GM20431 (cell line): ENCODE results near the gene MAML2.

Experiments used
- in situ Hi-C: fragments of 300-500 bp; cut with MseI, MboI; formaldehyde crosslinking; loops from one replicate; pipeline ENCODE4 v1.15.0; 2020; ENCODE audit warnings: low sequenced_read_pairs; ENCODE audit not compliant: unreplicated experiment

MAML2 gene

GRCh38 chr11:96340555-96340885, 2.5 kb downstream of the MAML2 start:
- in situ Hi-C loops: no loop called here

DNA sequence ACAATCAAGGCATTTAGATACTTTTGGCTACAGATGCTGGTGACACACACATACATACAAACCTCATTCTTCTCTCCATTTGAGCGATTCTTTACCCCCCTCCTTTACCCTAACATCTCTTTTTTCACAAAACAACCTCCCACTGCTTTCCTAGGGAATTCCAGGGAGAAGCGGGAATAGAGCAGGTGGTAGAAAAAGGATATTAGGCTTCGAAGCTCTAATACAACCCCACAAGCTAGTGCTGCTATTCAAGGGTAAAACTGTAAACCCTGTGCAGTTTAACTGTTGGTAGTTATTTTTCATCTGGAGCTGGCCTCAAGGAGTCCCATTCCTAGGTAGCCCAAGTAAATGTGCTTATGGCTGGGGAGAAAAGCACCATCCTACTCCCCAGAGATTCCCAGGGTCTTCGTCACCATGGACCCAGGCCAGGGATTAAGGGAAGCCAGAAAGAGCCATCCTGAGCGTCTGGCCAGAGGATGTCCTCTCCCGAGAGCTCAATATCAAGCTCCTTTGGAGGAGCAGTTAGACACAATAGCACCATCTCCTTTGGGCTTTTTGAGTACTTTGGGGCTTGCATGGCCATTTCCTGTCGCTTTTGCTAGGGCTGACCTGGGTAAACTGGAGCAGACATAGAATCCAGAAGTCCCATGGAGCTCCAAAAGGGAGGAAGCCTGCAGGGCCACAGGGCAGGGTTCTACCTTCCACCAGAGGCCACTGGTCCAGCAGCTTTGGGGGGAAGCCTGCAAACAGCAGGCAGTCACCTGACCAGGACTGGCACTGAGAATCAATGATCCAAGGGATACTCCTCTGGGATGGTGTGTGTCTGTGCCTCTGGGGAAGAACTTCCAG, 3.1 kb downstream of the MAML2 start:
- in situ Hi-C loops: no loop called here

DNA sequence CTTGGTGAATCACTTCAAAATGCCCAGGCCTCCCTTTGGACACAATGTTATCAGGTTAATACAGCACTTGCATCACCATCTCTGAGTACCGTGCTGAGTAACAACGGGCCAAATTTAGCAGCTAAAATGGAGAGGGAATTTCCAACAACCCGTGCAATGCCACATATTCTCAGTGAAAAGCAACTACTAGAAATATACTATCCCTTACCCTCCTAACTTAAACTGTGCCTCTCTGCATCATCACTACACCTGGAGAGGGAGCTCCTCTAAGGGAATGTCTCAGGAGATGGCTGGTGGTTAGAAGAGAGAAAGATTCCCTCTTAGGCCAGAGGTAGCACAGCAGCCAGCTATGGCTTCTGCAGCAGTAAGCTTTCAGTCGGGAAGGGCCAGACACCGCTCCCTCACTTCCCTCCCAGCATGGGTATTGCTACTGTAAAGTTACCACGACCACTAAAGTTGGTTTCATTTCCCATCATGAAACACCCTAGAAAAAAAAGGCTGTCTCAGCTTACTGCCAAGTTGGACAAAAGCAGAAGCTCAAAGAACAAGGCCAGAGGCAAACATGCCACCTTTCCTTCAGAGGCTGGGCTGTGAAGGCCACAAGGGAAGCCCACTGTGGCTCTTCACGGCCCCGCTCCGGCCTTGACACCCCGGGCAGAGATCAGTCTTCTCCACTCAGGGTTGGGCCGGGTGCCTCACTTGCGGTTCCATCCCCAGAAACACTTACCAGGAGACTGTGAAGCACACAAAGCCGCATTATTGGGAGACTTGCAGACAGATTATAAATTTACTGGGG, 3.9 kb downstream of the MAML2 start:
- in situ Hi-C loops: no loop called here

- in situ Hi-C loops: no loop called here
Measured at GRCh38 chr11:96337541-96338431, 5.2 kb downstream of the MAML2 start.

DNA sequence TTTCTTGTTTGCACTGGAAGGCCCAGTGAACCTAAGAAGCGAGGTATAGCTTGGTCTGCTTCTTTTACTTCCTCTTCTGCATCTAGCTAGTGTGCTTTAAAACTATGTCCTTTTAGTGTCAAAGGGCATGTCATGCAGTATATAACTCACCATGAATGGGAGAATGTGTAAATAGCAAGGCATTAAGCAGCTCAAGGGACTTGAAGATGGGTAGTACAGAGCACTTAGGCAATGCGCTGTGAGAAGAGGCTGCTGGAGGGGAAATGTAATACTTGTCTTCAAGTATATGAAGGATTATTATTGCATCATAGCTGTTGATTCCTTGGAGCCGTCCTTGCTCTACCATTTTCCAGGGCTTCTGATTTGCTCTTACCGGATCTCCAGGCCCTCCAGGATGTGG, 7.6 kb downstream of the MAML2 start:
- in situ Hi-C loops: no loop called here

- in situ Hi-C loops: no loop called here
Measured at GRCh38 chr11:96334219-96334618, 8.8 kb downstream of the MAML2 start.

DNA sequence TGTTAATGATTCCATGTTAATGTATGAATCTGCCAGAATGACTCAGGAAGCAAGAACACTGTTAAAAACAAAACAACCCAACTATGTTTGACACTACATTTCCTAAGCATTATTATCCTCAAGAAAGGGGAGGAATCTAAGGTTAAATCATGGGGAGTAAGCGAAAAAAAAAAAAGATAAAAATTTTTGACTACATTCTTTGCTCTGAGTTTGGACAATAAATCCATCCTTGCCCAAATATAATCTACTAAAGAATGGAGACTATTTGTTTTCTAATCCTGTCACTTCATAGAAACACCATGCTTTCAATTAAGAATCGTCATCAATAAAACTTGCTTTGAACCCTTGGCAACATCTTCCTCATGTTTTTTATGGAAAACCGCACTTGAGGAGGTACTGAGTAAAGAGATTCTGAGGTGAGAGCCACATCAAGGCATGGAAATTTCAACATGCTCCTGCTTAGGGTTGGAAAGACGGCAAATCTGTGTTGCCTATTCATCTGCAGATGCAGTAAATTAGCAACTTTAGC, 9.7 kb downstream of the MAML2 start:
- in situ Hi-C loops: no loop called here

GRCh38 chr11:96332126-96332771, 10.7 kb downstream of the MAML2 start:
- in situ Hi-C loops: no loop called here

DNA sequence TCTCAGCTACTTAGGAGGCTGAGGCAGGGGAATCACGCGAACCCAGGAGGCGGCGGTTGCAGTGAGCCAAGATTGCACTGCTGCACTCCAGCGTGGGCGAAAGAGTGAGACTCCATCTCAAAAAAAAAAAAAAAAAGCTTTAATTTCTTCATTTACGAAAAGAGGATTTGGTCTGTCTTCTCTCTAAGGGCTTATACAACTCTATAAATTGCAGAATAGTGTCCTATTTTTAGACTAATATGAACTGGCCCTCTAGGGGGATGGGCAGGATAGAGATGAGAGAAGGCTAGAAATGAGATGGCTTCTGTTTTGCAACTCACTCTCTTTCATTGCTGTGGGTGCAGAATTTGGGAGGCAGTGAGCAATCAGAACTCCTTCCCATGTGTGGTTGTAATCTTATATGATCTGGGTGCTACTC, 11.3 kb downstream of the MAML2 start:
- in situ Hi-C loops: no loop called here

DNA sequence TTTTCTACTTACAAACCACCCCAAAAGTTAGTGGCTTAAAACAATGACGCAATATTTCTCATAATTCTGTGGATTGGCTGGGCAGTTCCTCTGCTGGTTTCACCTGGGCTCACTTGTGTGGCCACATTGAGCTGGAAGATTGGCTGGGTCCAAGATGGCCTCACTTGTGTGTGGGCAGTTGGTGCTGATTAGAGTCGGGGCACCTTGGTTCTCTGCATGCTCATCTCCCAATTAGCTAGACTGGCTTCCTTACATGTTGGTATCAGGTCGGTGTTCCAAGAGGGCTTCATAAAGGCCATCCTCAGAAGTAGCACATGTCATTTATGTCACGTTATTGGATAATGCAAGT, 12.5 kb downstream of the MAML2 start:
- in situ Hi-C loops: no loop called here

DNA sequence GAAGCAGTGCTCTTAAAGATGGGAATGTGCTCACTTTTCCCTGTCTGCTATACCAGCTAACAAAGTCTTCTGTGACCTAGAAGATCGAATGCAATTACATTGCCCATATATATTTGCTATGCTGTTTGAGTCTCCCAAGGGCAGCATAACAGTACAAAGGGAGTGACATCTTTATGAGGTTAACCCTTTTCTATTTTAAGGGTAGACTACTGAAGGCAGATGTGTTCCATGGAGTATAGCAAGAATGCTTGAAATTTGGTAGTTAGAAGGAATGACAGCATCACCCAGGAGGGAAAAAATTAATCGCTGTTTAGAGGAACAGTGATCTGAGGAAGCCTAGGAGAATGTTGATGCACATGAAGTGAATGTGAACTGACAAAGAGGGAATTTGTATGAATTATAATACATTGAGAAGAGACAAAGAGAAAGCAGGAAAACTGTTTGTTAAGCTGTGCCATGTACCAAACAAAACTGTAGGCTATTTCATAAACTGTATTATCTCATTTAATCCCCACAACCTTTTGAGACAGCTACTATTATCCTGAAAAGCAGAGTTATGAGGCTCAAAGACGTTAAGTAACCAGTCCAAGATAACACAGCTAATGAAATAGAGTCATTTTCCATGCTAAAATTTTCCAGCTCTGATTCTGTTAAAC, 13.0 kb downstream of the MAML2 start:
- in situ Hi-C loops: no loop called here

GRCh38 chr11:96329419-96329818, 13.6 kb downstream of the MAML2 start:
- in situ Hi-C loops: no loop called here

DNA sequence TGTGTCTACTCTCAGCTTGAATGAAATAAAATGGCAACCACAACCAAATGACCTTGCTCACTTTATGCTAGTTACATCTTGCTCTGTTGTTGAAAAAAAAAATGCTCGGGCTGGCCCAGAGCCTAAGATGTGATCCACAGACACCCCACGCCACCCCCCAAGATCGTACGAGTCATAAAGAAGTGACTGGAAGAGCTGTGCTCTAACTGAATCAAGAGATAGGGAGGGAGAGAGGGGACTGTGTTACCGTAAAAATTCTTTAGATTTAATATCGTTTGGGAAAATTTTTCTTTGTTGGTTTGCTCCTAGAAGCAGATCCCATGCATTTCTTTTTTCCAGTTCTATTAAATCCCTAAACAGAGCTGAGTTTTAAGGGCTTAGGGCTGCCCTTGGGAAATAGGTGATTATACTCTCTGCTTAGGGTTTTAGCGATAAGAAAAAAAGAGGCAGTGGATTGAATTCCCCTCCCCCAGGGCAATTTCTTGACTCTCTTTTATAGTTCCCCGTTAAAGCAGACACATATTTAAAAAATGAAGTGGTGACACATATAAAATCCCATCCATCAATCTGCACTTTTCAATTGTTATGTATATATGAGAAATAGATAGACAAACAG, 14.5 kb downstream of the MAML2 start:
- in situ Hi-C loops: no loop called here

DNA sequence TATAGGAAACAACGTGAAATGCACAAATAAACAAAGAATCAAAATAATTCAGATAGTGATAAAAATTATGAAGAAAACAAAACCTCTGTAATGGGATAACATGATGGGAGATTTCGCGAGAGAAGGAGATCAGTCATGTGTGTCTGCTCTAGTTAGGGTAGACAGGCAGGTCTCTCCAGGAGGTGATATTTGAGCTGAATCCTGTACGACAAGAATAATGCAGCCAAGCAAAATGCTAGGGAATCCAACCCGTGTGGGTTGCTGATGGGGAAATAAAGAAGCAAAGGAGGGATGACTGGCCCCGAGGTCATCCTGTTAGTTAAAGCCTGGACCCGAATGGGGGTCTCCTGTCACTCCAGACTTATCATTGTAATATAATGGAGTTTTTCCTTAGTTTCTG, 16.0 kb downstream of the MAML2 start:
- in situ Hi-C loops: no loop called here

DNA sequence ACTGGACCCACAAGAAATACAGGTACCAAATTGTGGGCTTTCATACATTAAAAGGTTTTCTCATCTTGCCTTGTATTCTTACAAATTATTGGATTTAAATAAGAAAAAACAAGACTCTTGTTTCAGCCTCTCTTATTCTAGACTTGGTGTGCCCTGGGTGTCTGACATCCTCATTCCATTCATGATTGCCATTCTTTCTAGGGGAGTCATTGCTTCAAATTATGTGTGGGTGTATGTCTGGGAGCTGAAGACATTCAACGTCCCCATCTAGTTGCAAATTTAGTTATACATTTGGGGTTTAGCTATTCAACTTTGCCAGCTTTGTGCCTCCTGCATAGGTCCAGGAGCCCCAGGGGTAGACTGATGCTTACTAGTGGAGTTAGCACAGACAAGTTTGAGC, 18.1 kb downstream of the MAML2 start:
- in situ Hi-C loops: no loop called here

- in situ Hi-C loops: no loop called here
Measured at GRCh38 chr11:96323642-96323985, 19.4 kb downstream of the MAML2 start.

DNA sequence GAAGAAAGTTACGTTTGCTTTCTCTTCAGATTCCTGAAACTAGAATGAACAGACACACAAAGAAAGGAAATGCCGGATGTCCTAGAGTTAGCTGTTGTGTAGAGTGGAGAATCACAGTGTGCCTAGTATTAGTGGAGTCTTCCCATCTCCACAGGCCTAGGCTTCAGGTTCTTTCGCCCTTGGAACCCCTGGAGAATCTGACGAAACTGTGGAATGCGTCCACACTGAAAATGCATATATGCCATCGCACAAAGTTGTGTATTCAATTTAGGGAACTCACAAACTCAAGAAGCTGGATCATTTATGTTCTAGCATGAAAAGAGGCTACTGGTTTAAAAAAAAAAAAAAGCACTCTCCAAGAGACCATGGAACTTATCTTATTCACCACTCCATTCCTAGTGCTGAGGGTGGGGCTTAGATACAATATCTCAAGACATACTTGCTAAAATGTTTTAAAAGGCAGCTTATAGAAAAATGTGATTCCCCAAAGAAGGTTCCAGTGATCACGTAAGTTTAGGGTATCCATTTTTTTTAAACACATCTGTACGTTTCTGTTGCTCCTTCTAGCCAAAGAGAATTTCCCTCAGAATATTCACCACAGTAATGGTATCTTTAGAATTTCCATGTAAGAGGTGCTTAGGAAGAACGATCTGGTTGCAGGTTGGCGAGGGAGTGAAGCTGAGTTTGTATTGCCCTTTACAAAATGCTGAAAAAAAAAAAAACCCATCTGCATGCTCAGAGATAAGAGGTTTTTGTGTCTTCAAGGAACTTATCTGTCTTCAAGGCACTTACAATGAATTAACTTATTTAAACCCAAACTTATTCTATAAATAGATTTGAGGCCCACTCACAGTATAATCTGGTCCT, 20.0 kb downstream of the MAML2 start:
- in situ Hi-C loops: no loop called here

GRCh38 chr11:96321091-96321490, 21.9 kb downstream of the MAML2 start:
- in situ Hi-C loops: no loop called here
